ENCODE data around the gene CDK19.
A peak's percentile ranks its signal among the peaks of the same experiment; 100 is the strongest.
"Not testable (repeated sequence)": the region's sequence is repeated elsewhere in the genome, so short reads cannot be mapped to it uniquely, and the experiment has no call there.

Gene CDK19

DNA sequence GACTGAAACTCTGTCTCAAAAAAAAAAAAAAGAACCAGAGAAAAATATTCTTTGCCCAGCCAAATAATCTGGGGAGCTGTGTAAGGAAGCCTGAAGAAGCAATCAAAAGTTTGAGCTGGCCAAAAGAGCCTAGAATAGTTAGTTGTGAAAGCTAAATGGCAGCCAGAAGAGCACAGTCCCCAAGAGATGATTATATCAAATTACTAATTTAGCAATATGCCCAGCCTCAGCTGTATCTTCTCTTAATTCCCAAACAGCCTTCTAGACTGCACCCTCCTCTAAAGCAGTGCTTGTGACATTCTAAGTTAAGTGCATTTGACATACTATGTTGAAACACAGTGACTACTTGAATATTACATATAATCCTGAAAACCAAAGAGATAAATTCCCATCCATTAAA, 38.9 kb downstream of the CDK19 start:
- DNase-seq: no peak
- in situ Hi-C loops (cut with HindIII; ENCODE audit: low pct_ligation_motif_present, low pct_unique_long_range_greater_than_20kb, low sequenced_read_pairs): no loop called here

DNA sequence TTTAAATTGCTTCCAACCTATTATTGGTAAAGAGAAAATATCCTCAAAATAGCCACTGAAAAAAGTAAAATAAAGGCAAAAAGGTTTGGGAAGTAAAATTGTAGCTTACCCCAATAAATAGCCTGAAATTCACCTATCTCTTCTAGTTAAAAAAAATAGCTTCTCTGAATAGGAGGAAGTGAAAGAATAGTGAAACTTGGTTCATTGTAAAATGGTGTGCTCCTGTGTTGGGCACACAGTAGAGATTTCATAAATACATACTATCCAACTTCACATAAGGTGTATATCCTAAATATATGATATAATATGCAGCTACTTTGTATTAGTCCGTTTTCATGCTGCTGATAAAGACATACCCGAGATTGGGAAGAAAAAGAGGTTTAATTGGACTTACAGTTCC, 45.3 kb downstream of the CDK19 start:
- in situ Hi-C loops (cut with HindIII; ENCODE audit: low pct_ligation_motif_present, low pct_unique_long_range_greater_than_20kb, low sequenced_read_pairs): no loop called here
- no peak for DNase-seq

DNA sequence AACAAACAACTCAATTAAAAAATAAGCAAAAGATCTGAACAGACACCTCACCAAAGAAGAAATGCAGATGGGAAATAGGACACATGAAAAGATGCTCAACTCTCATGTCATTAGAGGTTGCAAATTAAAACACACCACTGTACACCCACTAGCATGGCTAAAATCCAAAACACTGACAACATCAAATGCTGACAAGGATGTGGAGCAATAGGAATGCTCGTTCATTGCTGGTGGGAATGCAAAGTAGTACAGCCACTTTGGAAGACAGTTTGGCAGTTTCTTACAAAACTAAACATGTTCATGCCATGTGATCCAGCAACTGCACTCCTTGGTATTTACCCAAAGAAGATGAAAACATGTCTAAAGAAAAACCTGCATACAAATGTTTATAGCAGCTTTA, 47.2 kb downstream of the CDK19 start:
- in situ Hi-C loops (cut with HindIII; ENCODE audit: low pct_ligation_motif_present, low pct_unique_long_range_greater_than_20kb, low sequenced_read_pairs): no loop called here
- no peak for DNase-seq

DNA sequence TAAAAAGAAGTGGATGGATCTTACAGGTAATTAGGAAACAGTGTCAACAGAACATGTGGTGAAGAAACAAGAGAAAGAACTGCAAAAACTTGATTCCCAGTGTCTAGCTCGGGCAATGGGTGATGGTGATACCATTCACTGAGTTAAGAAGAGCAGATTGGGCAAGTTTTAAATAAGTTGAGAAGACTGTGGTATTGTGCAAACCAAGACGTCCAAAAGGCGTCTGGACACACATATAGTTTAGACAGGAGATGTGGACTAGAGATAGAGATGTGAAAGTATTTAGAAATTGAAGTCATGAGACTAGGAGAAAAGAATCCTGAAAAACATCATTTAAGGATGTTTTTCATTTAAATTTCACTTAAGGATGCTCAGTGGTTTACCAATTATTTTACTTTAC, 53.9 kb downstream of the CDK19 start:
- in situ Hi-C loops (cut with HindIII; ENCODE audit: low pct_ligation_motif_present, low pct_unique_long_range_greater_than_20kb, low sequenced_read_pairs): no loop called here
- DNase-seq: no peak

DNA sequence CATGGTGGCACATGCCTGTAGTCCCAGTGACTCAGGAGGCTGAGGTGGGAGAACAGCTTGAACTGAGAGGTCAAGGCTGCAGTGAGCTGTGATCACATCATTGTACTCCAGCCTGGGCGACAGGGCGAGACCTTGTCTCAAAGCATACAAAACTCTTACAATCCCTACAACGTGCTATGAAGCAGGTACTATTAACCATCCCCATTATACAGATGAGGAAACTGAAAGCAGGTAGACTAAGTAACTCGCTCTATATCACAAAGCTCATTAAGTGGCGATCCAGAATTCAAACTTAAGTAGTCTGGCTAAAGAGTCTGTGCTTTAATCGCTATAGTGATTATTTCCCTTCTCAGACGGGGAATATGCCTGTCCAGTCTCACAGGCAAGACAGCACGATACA, 54.7 kb downstream of the CDK19 start:
- in situ Hi-C loops (cut with HindIII; ENCODE audit: low pct_ligation_motif_present, low pct_unique_long_range_greater_than_20kb, low sequenced_read_pairs): no loop called here
- no peak for DNase-seq

DNA sequence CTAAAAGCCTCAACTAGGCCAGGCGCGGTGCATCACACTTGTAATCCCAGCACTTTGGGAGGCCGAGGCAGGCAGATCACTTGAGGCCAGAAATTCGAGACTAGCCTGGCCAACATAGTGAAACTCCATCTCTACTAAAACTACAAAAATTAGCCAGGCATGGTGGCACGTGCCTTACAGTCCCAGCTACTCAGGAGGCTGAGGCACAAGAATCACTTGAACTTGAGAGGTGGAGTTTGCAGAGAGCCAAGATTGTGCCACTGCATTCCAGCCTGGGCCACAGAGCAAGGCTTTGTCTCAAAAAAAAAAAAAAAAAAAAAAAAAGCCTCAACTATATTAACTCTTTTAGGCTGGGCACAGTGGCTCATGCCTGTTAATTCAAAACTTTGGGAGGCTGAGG, 55.2 kb downstream of the CDK19 start:
- DNase-seq; in situ Hi-C loops (cut with HindIII; ENCODE audit: low pct_ligation_motif_present, low pct_unique_long_range_greater_than_20kb, low sequenced_read_pairs): not testable (repeated sequence)

DNA sequence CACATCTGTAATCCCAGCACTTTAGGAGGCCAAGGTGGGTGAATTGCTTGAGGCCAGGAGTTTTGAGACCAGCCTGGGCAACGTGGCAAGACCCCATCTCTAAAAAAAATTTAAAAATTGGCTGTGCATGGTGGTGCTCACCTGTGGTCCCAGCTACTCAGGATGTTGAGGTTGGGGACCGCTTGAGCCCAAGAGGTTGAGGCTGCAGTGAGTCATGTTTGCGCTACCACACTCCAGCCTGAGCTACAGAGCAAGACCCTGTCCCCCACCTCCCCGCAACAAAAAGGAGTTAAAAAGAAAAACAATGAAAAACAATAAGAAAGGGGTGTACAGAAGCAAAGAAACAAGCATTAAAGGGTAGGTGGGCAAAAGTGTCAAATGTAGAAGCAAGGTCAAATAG, 57.3 kb downstream of the CDK19 start:
- no peak for DNase-seq
- in situ Hi-C loops (cut with HindIII; ENCODE audit: low pct_ligation_motif_present, low pct_unique_long_range_greater_than_20kb, low sequenced_read_pairs): no loop called here

DNA sequence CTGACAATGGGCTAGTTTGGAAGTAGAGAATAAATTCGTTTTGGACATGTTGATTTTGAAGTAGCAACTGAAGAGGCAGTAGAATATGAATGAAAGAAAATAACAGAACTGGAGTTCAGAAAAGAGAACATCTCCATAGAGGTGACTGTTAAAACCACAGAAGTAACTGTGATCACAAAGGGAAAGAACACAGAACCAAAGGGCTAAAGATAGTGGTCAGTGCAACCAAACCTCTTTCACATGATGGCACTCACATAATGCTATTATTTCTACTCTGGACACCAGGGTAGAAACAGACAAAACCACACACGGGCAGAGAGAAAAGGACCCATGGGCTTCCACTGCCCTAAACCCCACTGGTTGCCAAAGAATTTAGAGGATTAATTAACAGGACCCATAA, 58.5 kb downstream of the CDK19 start:
- in situ Hi-C loops (cut with HindIII; ENCODE audit: low pct_ligation_motif_present, low pct_unique_long_range_greater_than_20kb, low sequenced_read_pairs): no loop called here
- DNase-seq: no peak

DNA sequence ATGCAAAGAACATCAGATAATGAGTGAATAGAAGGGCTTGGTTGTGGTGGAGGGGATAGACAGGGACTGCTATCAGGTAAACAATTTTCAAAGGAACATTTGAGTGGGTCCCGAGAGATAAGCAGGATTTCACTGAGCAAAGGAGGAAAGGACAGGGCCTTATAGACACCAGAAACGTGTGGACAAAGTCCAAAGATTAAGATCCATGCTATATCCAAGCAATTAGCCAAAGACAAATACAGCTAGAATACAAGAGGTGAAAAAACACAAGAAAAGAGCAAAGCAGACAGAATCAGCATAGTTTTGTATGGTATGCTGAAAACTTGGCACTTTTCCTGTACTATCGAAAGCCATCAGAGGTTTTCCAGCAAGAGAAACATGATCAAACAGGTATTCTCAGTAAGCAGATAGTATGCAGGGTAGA, 59.8 kb downstream of the CDK19 start:
- no peak for DNase-seq
- in situ Hi-C loops (cut with HindIII; ENCODE audit: low pct_ligation_motif_present, low pct_unique_long_range_greater_than_20kb, low sequenced_read_pairs): no loop called here

DNA sequence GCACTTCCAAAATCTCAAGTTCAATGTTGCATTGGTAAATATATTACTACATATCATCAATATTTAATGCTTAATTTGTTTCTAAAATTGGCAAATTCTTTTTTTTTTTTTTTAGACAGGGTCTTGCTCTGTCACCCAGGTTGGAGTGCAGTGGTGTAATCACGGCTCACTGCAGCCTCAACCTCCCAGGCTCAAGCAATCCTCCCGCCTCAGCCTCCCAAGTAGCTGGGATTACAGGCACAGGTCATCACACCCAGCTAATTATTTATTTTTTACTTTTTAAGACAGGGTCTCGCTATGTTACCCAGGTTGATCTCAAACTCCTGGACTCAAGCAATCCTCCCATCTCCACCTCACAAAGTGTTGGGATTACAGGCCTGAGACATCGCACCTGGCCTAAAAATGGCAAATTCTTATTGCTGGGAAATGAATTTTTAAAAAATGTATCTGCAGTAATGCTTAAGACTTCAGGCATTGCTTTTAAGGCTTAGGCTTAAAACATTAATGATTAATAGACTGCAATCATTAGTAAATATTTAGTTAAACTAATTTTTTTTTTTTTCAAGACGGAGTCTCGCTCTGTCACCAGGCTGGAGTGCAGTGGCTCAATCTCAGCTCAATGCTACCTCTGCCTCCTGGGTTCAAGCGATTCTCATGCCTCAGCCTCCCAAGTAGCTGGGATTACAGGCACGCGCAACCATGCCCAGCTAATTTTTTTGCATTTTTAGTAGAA, 61.2 kb downstream of the CDK19 start:
- in situ Hi-C loops (cut with HindIII; ENCODE audit: low pct_ligation_motif_present, low pct_unique_long_range_greater_than_20kb, low sequenced_read_pairs); DNase-seq: not testable (repeated sequence)

DNA sequence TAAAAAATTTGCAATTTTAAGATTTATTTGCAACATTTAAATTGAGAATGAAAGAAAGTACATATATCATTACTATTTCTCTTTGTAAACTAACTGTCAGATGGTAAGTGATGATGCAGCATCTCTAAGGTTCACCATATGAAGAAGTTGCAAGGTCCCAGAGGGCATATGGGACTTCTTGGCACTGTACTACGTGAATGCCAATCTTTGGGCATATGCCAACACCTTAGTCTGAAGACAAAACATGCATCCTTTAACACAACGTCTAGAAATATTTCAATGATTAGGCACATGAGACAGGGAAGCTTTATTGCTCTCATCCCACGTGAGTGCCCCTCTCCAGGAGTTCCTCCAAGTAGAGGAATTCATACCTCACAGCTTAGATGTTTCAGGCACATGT, 66.8 kb downstream of the CDK19 start:
- in situ Hi-C loops (cut with HindIII; ENCODE audit: low pct_ligation_motif_present, low pct_unique_long_range_greater_than_20kb, low sequenced_read_pairs): no loop called here
- no peak for DNase-seq

DNA sequence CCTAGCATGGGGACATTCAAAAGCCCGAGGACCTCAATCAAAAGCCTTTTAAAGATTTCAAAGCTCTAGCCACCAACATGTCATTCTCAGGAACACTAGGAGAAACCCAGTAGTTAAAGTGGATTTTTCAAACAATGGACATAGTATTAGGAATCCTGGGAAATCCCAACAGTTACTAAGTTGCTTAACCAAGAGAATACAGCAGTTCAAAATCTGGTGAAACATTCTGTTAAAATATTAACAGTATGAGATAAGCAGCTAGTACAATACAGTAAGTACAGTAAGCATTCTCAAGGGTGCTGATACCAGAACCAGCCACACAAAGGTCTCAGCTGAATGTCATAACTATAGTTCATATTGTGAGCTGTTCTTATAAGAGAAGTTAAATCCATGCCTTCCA, 68.6 kb downstream of the CDK19 start:
- in situ Hi-C loops (cut with HindIII; ENCODE audit: low pct_ligation_motif_present, low pct_unique_long_range_greater_than_20kb, low sequenced_read_pairs): no loop called here
- peak; percentile 40 for DNase-seq

DNA sequence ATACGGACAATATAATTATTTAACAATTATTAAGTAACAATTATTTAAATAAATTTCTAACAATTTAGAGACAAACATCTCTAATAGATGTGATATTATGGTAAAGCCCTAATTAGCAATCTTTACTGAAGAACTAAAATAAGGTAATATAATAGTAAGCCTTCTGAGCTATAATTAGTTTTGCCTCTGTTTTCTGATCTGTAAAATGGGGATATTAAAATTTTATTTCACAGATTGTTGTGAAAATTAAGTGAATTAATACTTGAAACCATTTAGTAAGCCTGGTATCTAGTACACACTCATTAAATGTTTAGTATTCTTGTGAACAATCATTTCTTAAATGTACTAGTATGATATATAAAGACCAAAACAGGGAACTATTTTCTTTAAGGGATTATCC, 70.3 kb downstream of the CDK19 start:
- no peak for DNase-seq

DNA sequence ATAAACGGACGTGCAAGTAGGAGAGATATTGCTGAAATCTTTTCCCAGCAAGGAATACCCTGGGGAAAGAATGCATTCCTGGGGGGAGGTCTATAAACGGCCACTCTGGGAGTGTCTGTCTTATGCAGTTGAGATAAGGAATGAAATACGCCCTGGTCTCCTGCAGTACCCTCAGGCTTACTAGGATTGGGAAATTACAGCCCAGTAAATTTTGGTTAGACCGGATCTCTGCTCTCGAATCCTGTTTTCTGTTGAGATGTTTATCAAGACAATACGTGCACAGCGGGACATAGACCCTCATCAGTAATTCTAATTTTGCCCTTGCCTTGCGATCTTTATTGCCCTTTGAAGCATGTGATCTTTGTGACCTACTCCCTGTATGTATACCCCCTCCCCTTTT, 72.7 kb downstream of the CDK19 start:
- DNase-seq; in situ Hi-C loops (cut with HindIII; ENCODE audit: low pct_ligation_motif_present, low pct_unique_long_range_greater_than_20kb, low sequenced_read_pairs): not testable (repeated sequence)

More for the DNA sequence above, 70.3 kb downstream of the CDK19 start:
- in situ Hi-C loops (cut with HindIII; ENCODE audit: low pct_ligation_motif_present, low pct_unique_long_range_greater_than_20kb, low sequenced_read_pairs): no loop called here

DNA sequence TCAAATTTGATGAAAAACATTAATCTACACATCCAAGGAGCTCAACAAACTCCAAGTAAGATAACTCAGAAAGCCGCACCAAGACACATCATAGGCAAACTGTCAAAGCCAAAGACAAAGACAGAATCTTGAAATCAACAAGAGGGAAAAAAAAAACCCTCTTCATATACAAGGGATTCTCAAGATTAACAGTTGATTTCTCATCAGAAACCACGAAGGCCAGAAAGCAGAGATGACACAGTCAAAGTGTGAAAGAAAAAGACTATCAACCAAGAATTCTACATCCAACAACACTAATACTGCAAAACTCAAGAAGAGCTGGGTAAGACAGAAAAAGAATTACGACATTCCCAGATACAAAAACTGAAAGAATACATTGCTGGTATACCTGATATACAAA, 73.8 kb downstream of the CDK19 start:
- in situ Hi-C loops (cut with HindIII; ENCODE audit: low pct_ligation_motif_present, low pct_unique_long_range_greater_than_20kb, low sequenced_read_pairs): no loop called here
- no peak for DNase-seq

DNA sequence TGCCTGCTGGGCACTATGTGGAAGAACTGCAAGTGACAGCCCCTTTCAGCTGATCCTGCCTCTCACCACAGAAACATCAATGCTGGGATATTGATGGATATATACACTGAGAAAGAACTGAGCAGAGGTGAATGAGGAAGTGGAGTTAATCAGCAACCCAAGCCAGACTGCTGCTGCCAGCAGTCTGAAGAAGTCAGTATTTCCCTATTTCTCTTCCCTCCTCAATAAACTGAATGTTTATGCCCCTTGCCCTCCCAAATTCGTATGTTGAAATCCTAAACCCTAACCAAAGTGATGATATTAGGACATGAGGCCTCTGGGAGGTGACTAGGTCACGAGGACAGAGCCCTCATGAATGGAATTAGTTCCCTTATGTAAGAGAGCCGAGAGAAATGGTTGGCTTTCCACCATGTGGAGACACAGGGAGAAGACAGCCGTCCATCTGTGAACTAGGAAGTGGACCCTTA, 76.3 kb downstream of the CDK19 start:
- in situ Hi-C loops (cut with HindIII; ENCODE audit: low pct_ligation_motif_present, low pct_unique_long_range_greater_than_20kb, low sequenced_read_pairs): no loop called here
- peak; percentile 53 for DNase-seq

DNA sequence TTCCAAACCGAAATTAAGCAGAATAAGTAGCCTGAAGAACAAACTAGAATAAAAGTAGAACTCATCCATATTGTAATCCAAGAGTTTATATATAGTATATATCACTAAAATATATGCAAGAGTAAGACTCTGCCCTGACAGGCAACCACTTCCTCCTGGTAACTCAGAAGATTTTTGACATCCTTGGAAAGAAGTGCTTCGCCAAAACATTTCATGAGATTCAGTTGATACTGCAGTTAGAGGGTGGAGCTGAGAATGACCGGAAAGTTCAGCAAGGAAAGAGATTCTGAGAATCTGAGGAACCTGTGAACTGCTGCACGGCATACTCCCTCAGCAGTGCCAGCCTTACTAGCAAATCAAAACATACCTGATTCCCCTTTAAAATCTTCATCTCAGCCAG, 79.6 kb downstream of the CDK19 start:
- in situ Hi-C loops (cut with HindIII; ENCODE audit: low pct_ligation_motif_present, low pct_unique_long_range_greater_than_20kb, low sequenced_read_pairs): no loop called here
- DNase-seq: no peak

DNA sequence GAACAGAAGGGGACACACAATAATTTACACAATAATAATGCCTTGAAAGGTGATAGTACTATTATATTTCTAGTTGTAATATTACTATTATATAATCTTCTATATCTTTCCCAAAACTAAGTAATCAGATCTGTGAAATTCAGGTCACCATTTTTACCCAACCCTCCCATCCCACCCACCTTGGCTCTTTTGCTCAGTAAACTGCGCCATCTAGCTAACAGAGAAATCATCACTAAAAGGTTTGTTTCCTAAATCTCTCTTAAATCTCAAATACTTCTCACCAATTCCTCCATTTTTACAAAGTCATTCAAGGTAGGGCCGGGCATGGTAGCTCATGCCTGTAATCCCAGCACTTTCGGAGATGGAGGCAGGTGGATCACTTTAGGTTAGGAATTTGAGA, 83.4 kb downstream of the CDK19 start:
- no peak for DNase-seq
- in situ Hi-C loops (cut with HindIII; ENCODE audit: low pct_ligation_motif_present, low pct_unique_long_range_greater_than_20kb, low sequenced_read_pairs): no loop called here

DNA sequence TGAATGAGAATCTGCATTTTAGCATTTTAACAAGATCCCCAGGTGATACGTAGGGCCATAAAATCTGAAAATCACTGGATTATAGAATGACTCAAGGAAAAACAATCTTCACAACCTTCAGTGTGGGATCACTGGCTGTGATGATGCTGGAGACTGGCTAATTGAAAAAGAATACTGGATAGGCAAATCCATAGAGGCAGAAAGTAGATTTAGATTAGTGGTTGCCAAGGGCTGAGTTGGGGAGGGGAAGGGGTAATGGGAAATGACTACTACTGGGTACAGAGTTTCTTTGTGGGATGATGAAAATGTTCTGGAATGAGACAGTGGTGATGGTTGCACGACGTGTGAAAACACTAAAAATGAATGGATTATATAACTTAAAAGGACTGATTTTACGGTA, 84.1 kb downstream of the CDK19 start:
- in situ Hi-C loops (cut with HindIII; ENCODE audit: low pct_ligation_motif_present, low pct_unique_long_range_greater_than_20kb, low sequenced_read_pairs): no loop called here
- DNase-seq: no peak

DNA sequence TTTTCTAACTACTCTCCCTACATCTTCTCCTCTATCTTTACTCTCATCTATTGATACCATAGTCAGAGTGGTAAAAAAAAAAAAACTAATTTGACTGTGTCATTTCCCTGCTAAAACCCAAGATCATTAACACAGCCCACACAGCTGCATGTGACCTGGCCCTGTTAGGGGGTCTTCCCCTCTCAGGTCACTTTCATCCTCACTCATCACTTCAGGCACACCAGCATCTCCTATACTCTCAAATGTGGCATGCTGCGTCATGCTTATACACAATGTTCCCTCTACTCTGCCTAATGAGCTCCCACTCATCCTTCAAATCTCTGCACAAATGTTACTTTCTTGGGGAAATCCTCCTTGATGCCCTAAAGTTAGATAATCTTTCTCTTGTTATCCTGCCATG, 86.8 kb downstream of the CDK19 start:
- in situ Hi-C loops (cut with HindIII; ENCODE audit: low pct_ligation_motif_present, low pct_unique_long_range_greater_than_20kb, low sequenced_read_pairs): no loop called here
- DNase-seq: no peak

DNA sequence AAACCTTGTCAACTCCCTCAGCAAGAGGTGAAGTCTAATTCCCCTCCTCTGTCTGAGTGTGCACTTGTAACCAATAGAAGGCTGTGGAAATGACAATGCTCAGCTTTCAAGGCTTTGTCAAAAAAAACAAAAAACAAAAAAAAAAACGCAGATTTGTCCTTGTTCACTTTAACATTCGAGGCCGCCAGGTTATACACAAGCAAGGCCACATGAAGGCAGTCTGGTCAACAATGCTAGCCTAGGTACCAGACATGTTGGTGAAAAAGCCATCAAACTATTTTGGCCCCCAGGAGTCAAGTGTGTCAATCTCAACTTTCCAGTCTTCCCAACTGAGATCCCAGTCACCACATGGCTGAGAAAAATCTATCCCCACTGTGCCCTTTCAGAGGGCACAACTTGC, 92.3 kb downstream of the CDK19 start:
- in situ Hi-C loops (cut with HindIII; ENCODE audit: low pct_ligation_motif_present, low pct_unique_long_range_greater_than_20kb, low sequenced_read_pairs): no loop called here
- DNase-seq: no peak

All from ACHN (cell line).